Right renal cortex interstitium (tissue), 3 donors: ENCODE measurements around the gene EPSTI1. TPM values are rescaled to one million over a fixed set of nuclear protein-coding genes. Genes with fewer than 3 reads are reported as not detected.
"Not testable (repeated sequence)": the region's sequence is repeated elsewhere in the genome, so short reads cannot be mapped to it uniquely, and the experiment has no call there.

Experiments used
- DNase-seq, 3 donors: peaks; one replicate each; pipeline ENCODE4 v3.0.0-alpha.2; 2013; ENCODE audit warnings: low read depth in 3 of 3, low spot score in 2 of 3
- polyA plus RNA-seq, 3 donors: library from polyadenylated mRNA; unstranded; fragments of 120-200 nt; gene quantifications; one replicate each; pipeline ENCODE4 v1.2.1, GENCODE V29; 2013; ENCODE audit not compliant: insufficient read length in 3 of 3

The EPSTI1 gene
- polyA plus RNA-seq, 3 donors, result 13.6 to 15.9 (median 15.0) TPM

DNA sequence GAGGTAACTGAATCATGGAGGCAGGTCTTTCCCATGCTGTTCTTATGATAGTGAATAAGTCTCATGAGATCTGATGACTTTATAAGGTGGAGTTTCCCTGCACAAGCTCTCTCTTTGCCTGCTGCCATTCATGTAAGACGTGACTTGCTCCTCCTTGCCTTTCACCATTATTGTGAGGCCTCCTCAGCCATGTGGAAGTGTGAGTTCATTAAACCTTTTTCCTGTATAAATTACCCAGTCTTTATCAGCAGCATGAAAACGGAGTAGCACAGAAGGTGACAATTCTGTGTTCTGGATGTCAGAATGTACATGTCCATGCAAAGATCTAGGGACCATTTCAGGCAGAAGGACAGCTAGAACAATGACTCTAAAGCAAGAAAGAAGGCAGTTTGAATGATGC, 129.7 kb downstream of the EPSTI1 start:
- DNase-seq, result not testable (repeated sequence)

DNA sequence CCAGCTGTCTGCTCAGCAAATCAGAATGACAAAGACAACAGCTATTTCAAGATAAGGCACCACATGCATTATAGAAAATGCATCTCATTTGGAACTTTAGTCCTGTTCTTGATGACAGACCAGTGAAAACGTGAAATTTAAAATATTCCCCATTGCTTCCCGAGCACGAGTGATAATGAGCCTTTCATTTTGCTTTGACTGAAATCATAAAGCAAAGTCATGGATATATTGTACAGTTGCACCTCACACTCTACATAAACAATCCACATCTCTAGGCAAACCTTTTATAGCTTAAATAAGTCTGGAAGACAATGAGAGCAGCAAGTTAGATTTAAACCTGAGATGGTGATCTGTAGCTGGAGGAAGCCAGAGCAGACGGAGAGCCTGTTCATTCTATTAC, 131.6 kb downstream of the EPSTI1 start:
- no peak for DNase-seq

DNA sequence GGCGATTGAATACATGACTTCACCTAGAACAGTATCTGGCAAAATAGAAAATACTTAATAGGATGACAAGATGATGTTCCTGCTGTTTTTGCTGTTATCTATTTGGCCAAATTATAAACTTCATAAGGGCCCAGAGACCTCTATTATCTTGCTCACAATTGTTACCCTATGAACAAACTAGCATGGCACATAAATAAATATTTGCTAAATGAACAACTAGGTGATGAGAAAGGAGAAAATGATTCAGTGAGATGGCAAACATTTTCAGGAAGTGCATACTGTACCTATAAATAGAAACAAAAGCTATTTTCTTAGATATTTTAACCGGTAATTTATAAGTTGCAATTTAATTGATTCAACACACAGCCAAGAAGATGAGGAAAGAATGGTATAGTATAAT, 132.3 kb downstream of the EPSTI1 start:
- DNase-seq, result no peak

DNA sequence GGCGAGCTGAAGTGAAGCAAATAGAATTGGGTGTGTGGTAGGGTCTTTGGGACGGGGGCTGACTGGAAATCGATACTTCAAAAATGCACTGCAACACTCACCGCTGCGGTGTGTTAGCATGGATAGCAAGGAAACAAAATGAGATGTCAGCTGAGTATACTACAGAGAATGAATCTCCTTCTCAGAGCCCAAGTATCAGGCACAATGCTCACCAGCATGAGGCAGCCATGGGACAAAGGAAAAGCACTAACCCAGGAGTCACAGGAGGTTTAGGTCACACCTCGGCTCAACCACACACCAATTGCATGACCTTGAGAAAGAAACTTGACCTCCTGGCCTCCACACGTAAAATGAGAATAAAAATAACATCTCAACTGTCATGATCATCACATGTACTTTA, 136.6 kb downstream of the EPSTI1 start:
- DNase-seq, result no peak

DNA sequence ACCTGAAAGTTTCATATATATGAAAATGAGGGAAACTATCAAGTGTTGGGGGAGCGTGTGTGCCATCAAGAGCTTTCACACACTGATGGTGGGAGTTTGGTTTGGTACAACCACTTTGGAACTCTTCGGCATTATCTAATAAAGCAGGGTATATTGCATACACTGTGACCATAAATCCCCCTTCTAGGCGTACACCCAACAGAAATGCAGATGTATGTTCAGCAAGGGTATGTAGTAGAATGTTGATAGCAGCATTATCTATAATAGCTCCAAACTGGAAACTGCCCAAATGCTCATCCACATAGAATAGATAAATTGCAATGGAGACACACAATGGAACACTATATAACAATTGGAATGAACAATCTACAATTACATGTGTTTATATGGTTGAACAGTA, 139.9 kb downstream of the EPSTI1 start:
- no peak for DNase-seq

DNA sequence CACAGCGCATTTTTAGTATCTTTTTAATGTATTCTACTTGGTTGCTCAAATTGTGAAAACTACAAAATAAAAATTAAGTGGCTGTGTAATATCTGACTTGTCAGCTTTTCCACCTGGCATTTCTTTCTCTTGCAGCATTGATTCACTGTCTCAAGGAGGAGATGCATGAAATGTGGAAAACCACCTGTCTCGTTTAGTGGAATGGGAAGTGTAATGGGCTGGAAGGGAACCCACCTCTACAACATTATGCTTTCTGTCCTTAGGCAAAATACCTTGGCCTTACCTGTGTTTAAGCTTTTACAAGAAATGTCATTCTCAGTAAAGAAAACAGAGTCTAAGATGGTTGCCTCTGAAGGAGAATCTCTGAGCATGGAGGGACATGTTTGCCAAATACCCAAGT, 142.8 kb downstream of the EPSTI1 start:
- no peak for DNase-seq

DNA sequence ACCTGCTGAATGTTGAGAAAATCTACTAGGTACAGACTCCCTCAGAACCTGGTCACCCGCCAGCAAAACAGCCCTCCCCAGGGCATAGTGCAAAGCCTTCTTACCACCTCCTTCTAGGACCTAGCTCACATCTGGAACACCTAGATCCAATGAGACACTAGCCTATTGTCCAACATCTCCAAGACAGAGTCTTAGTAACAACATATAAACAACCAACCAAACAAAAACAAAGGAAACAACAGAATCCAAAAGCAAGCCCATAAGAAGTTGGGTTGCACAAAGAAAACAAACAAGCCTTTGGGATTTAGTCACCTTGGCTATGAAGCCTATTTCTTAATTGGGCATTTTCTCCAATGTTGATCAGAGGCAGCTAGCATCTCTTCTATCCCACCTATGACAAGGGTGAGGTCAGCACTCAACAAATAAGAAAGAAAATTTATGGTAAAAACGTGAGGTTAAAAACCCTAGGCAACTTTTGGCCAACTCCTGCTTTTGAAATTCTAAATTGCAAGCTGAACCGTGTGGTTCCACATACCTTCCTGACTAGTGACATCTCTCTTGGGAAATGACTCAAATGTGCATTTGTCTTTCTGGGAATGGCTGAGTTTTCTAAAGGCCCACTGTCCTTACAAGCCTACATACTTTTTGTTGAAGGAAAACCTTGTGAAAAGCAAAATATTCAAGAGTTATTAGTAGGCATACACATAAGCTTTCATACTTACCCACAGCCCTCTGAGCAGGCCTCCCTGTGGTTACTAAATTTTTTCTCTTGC, 144.0 kb downstream of the EPSTI1 start:
- no peak for DNase-seq

DNA sequence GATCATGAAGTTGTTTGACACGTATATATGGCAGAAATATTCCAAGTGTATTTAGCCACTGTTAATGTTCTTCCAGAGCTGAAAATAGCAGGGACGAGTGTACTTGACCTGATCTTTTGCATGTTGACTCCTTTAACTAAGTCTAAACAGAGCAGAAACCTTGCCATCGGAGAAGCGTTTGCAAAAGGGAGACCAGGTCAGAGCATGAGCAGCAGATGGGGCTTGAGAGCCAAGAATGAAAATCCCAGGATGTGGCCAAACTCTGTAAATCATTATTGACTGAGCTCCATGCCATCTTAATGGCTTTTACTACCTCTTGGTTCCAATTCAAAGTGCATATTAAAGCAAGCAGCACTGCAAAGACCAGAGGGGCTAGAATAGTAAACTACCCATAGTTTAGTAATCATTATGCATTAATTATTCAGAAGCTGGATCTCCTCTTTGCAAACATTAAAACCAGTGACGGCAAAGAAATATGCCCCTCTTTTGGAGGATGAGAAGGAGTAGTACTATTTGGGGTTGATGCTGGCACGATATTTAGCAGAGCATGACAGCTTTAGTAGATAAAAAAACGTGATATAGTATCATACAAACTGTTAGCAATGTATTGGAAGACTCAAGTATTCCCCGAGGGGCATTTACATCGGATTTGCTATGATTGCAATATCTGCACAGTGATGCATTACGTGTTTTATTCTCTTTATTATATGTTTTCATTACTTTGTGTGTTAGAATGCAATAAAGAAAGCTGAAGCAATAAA, 154.9 kb downstream of the EPSTI1 start:
- DNase-seq, result peak in 1 of 3 donors; percentile 26

Other genes starting within 250 kb of the EPSTI1 start
- gene FAM216B, start 210.7 kb downstream of the EPSTI1 start, polyA plus RNA-seq, result not detected
- 10 to 100 TPM; 21.2 to 31.3 (median 30.2) TPM for gene DNAJC15, start 31.3 kb upstream of the EPSTI1 start, polyA plus RNA-seq